HG03460 (cell line): ENCODE data around the gene EDN2.

ENCODE experiments used
- ATAC-seq: cut with Tn5 transposase; IDR thresholded peaks from one replicate; pipeline ENCODE4 v1.9.1; 2021; ENCODE audit not compliant: unreplicated experiment

The EDN2 gene

DNA sequence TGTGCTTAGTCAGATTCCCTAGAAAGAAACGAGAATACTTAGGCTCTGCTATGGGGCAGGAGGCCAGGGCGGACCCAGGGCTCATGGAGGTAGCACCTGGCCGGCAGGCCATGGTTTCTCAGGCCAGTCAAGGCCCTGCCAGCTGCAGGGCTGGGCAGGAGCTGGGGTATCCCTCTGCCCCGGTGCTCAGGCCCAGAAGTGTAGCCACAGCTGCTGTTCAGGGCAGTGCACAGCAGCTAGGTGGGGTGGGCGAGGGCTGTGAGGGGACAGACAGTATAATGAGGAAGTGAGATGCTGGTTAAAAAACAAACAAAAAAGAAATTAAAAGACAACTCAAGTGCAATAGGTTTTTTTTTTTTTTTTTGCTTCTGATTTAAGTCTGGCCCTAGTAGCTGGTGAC lies 34.0 kb upstream of the EDN2 start:
- ATAC-seq, result no peak

DNA sequence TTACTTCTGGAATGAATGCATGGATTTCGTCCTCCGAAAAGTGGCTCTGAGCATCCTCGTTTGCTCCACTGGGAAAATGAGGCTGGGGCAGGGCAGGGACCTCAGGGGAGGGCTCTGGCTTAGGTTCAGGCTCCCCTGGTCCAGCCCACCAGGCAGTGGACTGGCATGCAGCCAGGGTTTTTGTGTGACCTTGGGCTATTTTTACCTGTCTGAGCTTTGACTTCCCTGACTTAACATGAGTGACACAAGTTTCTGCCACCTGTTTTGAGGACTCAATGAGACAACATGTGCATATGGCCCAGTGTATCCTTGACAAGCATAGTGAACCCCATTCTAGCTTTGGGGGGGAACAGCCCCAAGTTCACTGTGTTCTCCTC lies 32.6 kb upstream of the EDN2 start:
- ATAC-seq, result no peak

DNA sequence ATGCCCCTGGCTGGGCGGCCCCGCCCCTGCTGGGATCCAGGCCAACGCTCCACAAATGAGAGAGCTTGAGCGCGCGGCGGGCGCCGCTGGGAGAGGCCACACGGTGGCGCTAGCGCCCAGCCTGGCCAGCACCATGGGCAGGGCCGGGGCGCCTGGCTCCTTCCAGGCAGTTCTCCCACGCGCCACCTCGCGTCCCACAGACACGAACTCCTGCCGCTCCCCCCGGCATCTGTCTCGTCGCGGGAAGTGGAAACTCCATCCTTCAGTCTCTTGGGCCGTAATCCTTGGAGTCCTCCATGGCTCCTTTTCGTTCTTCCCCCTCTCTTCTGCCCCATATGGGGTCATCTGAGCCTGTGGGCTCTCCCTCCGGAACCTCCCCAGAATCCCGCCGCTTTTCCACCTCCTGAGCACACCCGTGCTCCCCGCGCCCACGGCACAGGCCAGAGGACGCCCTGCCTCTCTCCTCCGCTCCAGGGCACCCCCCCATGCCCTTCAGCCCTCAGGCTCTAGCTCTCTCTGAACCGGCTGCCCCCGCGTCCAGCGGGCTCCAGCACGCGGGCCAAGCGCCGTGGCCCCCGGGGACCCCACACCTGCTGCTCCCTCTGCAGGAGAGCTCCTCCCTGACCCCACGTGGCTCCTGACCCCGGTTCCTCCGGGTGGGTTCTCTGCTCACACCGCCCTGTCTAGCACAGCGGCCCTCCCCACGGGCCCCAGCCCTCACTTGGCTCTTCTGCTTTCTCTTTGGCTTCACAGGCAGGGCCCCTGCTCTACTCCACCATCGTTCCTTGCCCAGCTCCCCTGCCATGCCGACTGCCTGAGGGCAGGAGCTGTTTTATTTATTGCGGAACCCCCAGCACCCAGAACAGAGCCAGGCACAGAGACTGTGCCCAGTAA lies 31.9 kb upstream of the EDN2 start:
- ATAC-seq, result peak; percentile 79

DNA sequence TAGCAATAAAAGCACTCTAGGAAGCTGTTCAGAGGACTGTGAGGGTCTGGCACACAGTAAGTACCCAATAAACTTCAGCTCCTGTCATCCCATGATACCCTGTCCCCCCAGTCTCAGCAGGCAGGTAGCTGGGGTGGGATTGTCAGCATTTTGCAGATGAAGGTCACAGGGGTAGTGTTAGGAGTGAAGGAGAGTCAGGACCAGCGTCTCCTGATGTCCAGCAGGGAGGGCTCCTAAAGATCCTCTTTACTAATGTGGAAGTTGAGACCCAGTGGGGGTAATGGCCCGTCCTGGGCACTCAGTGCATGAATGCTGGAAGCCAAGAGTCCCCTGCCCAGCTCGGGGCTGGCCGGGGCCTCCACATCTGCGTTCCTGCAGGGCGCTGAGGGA lies 31.3 kb upstream of the EDN2 start:
- ATAC-seq, result no peak

DNA sequence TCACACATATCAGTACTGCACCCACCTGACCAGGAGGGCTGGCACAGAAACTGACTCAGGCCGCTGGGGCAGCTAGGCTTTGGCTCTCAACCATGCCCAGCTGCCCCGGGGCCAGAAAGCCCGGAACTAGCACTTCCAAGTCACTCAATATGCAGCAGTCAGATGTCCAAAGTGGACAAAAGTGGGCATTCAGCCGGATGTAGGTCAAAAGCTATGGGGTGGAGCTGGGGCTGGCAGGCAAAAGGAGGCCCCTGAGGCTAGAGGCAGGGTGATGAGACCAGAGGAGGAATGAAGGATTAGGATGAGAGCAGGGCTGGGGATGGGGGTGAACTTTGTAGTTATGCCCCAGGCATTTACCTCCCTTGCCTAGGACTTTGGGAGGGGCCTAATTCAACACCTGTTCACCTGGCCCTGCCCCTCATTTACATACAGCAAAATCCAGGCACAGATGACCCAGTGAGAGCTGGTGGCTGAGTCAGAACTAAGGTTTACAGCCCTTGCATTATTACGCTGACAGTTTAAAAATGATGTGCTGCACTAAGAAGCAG lies 30.7 kb upstream of the EDN2 start:
- no peak for ATAC-seq

DNA sequence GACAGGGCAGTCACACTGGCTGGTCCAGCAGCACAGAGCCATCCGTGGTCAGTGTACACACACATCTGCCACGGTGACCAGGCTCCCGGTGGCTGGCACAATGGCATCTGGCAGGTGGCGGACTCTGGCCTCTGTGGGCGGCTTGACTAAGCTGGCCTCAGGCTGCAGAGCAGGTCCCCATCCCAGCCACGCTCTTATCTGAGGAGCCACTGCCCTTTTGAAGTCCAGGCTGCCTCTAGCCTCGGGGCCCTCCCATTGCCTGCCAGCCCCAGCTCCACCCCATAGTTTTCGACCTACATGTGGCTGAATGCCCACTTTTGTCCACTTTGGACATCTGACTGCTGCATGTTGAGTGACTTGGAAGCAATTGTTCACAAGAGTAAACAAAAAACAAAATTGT lies 29.9 kb upstream of the EDN2 start:
- ATAC-seq, result no peak

DNA sequence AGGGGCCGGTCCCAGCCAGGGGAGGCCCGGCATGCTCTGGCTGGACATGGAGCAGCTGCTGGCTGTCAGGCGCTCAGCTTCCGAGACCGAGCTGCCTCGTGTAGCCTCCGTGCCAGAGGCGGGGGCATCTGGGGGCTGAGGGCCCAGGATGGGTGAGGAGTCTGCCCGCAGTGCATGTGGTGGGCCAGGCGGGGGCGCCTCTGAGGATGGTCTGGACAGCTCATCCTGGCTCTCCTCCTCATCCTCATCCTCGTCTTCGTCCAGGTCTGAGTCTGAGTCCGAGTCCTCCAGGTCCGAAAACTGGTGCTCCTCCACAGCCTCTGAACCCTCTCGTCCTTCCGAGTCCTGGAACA lies 28.9 kb upstream of the EDN2 start:
- no peak for ATAC-seq

DNA sequence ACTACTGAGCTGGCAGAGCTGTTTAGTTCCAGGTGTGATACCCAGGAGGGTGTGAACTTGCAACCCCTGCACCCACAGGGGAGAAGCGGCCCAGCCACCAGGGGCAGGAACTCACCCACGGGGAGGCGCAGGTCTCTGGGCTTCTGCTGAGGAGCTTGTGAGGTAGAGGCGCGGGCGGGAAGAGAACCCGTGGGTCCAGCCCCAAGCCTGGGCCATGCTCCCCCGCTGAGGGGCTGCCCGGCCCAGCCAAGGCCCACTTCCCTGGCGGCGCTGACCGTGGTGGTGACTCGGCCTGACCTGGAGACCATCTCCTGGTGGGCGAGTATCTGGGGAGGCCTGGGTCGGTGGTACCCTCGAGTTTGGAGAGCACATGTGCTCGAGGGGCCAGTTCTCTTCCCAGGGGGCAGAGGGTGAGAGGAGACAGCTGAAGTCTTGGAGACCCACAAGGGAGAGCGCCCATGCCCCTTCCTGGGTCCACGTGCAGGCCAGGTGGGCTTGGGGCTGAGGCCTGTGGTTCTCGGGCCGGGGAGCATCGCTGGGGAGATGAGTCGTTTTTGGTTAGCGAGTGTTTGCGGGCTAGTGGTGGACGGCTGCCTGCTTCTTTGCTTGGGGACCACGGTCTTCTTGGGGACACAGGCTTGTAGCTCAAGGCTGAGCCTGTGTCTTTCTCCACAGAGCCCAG lies 28.4 kb upstream of the EDN2 start:
- ATAC-seq, result no peak

DNA sequence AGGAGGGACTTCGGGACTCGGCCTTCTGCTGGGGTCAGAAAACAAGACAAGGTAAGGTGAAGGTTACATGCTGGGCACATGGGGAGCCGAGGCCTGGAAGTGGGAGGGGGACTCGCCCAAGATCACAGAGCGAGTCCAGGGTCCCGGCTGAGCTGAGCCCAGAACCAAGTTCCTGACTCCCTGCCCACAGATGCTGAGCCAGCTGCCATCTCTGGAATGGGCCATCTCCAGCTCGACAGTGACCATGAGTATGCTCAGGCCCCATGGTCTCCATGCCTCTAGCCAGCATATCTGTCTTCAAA lies 26.7 kb upstream of the EDN2 start:
- ATAC-seq, result no peak

DNA sequence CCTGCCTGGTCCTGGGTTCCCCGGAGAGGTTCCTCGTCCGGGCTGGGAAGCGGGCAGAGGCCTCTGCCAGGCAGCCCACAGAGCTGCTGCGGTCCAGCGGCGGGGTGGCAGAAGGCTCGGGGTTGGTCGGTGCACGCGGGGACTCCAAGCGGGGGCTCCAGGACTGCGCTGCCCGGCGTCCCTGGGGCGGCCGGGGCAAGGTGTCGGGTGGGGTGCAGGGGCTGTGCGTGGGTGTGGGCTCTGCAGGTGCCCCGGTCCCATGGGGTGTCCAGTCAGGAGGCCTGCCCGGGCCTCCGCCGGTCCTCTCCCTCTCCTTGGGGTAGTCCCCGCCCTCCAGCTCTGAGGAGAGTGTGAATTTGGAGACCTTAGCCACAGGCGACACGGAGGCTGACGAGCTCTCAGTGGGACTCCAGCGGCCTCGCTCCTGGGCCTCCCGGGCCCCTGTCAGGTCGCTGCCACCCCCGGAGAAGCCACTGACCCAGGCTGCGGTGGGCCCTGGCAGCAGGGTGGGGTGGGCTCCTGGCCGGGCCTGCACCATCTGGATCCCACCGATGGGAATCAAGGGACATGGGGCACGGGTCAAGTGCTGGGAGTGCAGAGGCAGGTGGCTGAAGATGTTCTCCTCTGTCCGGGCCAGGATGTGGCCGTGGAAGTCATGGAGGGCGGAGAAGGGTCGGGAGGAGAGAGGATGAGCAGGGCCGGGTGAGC lies 26.2 kb upstream of the EDN2 start:
- no peak for ATAC-seq

DNA sequence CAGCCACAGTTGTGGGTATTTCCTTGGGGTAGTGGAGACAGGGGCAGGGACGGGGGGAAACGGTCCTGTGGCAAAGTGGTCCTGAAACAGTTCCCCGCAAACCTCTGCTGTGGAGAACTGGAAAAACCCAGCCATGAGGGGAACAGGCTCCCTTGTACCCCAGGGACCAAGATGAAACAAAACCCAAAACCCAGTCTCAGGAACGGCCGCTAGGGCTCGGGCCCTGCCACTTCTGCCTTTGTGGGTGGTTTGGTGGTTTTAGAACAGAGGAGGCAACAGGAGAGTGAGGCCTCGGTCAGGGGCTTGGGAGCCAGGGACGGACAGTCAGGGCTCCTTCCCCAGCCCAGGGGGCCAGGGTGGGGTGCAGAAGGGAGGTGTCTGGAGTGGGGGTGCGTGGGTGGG lies 24.8 kb upstream of the EDN2 start:
- ATAC-seq, result no peak

DNA sequence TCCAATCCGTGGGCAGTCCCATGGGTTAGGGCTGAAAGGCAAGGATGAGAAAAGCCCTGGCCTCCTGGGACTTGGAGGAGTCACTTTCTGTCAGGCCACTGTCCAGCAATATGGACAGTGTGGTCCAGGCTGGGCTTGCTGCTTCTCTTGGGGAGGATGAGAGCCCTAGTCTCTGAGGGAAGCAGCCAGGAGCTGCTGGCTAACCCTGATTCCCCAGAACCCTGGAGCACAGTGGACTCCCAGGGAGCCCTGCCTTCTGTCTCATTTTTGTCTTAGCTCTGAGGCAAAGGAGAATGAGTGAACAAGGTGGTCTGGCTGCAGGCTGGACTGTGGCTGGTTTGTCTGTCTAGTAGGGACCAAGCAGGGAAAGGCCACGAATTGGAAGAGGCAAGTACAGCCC lies 23.8 kb upstream of the EDN2 start:
- ATAC-seq, result no peak

DNA sequence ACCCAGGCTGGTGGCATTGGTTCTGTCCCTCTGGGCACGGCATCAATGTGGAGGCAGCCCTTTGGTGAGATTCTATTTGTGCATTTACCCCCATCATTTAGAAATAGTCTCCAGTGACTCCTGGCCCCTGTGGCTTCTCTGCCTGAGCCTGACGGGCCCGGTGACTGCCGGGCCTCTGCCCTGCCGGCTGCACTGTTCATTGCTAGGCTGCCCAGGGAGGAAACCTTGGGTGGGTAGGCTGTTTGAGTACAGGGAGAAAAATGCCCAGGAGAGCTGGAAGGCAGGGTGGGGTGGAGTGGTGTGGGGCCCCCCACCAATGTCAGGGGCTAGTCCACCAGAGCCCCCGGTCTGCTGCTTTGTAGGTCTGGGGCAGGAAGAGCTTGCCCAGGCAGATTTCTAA lies 23.4 kb upstream of the EDN2 start:
- ATAC-seq, result no peak

DNA sequence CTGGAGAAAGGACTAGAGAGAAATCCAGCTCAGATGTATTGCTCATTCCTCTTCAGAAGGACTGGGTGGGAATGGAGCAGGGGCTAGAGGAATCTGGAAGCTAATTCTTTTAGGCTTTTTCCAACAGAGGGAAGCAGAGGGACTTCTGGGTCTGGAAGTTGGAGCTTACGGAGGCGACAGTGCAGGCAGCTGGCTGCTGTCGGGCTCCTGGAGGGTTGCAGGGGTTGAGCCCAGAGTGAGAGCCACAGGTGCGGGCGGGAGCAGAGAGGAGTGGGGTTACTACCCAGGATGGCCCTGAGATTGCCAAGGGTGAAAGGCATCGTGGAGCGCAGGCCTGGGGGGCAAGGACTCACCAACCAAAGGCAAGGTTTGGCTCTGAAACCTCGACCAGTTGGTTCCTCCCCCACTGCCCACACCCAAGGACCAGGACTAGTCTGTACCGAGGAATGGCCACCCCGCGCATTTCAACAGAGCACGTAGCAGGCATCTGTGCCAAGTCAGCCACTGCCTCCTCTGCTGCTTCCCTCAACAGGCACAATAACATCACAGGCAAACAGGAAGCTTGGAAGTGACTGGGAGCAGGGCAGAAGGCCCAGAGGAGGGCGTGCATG lies 22.7 kb upstream of the EDN2 start:
- no peak for ATAC-seq

DNA sequence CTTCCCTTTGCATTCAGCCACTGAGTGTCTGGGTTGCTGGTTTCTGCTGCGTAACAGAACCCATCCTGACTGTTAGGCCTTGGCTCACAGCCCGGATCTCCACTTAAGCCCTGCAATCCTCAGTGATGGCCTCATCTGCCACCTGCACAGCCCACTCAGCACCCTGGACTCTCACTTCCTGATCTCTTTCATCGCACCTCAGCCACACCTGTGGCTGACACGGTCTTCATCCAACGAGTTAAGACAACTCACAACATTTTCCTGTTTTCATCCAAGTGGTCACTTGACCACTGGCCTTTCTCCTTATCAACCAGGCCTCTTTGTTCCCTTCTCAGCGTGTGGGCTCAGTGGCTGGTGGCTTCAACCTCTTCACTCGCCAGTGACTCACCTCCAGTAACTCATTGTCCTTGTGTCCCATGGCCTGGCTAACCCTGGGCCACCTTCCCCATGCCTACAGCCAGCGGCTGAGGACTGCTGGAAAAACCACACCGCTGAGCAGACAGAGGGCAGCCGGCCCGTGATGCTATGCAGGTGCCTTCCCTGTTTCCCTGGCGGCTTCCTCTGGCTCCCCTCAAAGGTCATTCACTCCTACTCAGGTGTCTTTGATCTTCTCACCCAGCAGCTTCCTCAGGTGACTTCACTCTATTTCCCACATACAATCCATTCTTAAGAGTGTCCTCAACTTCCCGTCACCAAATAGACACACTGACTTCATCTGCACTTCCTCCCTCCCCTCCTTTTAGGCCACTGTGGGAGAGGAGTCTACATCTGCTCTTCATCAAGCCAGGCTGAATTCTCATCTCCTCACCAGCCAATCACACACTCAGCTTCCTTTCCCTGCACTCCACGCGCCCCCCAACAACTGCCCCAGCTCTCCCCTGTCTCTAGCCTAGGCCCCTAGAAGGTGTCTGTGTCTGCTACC lies 19.9 kb upstream of the EDN2 start:
- ATAC-seq, result no peak

DNA sequence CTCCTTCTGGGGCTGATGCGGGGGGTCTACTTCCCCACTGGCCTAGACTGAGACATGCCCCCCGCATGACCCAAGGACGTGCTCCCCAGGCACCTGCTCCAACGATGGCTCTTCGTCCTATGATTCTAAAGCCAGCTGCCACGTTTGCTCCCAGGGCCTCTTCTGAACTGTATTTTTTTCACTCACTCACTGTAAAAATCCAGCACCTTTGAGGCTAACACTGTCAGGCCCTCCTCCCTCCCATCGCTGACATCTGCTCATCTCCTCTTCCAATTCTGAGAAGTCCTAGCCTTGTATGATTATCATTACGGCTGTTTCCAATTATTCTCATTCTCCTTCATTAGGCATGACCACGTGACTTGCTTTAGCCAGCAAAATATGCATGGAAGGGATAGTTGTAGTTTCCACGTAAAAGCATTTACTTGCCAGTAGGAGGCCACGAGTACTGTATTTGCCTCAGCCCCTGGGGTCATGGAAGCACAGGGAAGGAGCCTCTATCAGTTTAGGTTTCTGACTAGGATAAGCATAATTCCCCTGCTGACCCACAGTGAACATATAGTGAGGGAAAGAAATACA lies 19.1 kb upstream of the EDN2 start:
- ATAC-seq, result no peak

DNA sequence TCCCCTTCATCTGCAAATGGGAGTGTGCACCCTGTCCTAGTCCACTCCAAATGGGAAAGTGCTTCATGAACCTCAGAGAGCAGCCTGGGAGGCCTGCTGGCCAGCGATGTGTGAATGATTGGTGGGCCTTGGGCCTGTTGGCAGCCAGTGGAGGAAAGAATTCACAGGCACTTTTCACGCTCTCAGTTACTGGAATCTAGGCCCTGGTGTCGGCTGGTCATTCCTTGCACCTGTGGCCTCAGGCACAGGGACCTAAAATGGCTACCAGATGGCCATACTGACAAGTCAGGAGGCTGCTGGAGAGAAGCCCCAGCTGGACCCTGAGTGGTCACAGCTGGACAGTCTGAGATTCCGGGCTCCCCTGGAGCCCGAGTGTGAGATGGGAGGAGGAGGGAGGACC lies 18.4 kb upstream of the EDN2 start:
- ATAC-seq, result no peak

DNA sequence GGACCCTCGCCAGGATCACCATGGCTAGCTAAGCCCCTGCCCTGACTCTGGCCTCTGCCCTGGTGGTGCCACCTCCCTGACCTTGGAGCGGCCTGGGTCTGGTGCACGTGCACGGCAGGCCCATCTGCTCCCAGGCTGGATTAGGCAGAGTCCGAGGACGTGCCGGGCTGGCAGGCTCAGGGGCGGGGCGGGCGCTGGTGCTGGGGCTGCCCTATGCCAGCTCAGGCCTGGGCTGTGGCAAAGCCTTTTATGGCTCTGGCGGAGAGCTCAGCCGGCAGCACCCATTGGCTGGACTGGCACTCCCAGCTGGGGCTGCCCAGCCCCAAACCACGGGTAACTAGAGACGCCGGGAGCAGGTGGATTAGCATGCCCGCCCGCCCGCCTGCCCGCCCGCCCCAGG lies 17.1 kb upstream of the EDN2 start:
- no peak for ATAC-seq

DNA sequence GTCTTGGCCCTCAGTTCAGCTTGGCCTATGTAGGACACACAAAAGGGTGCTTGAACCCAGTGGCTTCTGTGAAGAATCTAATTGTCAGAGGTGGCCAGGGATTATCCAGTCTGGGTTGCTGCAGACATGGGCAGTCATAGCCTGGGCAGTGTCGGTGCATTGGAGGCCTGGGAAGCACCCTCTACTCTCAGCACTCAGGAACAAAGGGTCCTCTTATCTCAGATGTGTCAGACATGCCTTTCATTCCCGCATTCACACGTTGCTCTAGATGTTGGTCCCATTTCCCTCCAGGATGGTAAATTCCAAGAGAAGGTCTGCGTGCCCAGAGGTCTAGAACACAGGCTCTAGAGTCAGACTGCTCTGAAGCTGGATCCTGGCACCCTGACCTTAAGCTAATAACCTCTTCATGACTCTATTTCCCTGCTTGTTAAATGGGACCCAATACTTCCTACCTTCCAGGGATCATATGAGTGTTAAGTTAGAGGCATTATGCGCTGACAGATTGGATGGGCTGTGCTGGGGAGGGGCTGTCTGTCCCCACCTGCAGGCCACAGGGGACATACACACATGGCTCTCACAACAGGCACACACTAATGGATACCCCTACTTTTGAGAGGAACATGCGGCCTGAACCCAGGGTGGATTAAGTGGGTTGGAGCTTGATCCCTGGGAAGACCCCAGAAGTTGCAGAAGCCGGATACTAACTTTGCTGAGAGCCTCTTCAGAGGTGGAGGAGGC lies 16.5 kb upstream of the EDN2 start:
- ATAC-seq, result no peak

DNA sequence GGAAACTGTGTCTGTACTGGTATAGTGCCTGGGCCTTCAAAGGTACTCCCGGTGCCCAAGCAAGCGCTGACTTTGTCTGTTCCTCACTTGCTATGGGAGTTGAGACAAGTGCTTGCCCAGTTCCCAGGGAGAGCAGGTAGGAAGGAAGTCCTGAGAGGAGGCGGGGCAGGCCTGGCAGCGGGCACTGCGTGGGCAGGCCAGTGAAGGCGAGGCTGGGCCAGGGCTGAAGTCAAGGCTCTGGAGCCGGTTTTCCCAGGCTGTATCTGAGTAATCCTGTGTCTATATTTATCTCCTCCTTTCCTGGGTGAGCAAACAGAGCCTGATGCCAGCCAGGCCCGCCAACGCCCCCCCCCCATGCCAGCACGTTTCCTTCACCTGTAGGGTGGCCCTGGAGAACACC lies 15.9 kb upstream of the EDN2 start:
- ATAC-seq, result no peak
